Common myeloid progenitor, CD34-positive (primary cell): ENCODE measurements around the gene CACNA1H.
"Not testable (repeated sequence)": the region's sequence is repeated elsewhere in the genome, so short reads cannot be mapped to it uniquely, and the experiment has no call there.

Experiments
- CTCF ChIA-PET: fragments of 350-600 bp; sonication (Branson Sonifier 250); formaldehyde crosslinking; loops from one replicate; lab custom pipeline; 2021; ENCODE audit warnings: antibody characterized with exemption; lab: Charles Lee
- POLR2A ChIA-PET: fragments of 350-600 bp; sonication (Branson Sonifier 250); formaldehyde crosslinking; loops from one replicate; lab custom pipeline; 2021; ENCODE audit warnings: antibody characterized with exemption; lab: Charles Lee
- DNase-seq, 3 donors: peaks; one replicate each; pipeline versions ENCODE4 v3.0.0 to v3.0.0-alpha.2; 2013
- H3K27ac ChIP-seq, 2 experiments: 1 replicate in 1 of 2; 2 replicates in 1 of 2; pipeline ENCODE4 v1.7.0; 2013; ENCODE audit warnings: inconsistent platforms in 2 of 2, low read length in 2 of 2, mild to moderate bottlenecking in 2 of 2, low read depth in 1 of 2, moderate library complexity in 1 of 2; ENCODE audit not compliant: severe bottlenecking in 2 of 2, insufficient read depth in 1 of 2, poor library complexity in 1 of 2
- H3K27me3 ChIP-seq, 5 experiments: replicated peaks in 2 of 5; 1 replicate in 3 of 5; 2 replicates in 2 of 5; pipeline versions ENCODE4 v1.6.1 to v1.7.0; 2013; ENCODE audit warnings: low read length in 4 of 5, mild to moderate bottlenecking in 2 of 5, moderate library complexity in 2 of 5, inconsistent platforms in 1 of 5; ENCODE audit not compliant: insufficient read depth in 5 of 5, control insufficient read depth in 4 of 5
- H3K36me3 ChIP-seq, 4 experiments: 1 replicate in 2 of 4; 2 replicates in 2 of 4; pipeline versions ENCODE4 v1.6.1 to v1.7.0; 2013; ENCODE audit warnings: low read length in 3 of 4, control low read depth in 1 of 4, mild to moderate bottlenecking in 1 of 4; ENCODE audit not compliant: control insufficient read depth in 4 of 4, insufficient read depth in 4 of 4
- H3K4me1 ChIP-seq, 4 experiments: 1 replicate in 3 of 4; 2 replicates in 1 of 4; pipeline versions ENCODE4 v1.6.1 to v1.7.1; 2013; ENCODE audit warnings: low read length in 3 of 4, mild to moderate bottlenecking in 3 of 4, control low read depth in 1 of 4, inconsistent platforms in 1 of 4, moderate library complexity in 1 of 4; ENCODE audit not compliant: control insufficient read depth in 4 of 4, insufficient read depth in 4 of 4; ENCODE audit errors: control extremely low read depth in 1 of 4
- H3K4me3 ChIP-seq, 7 experiments: 1 replicate in 4 of 7; 2 replicates in 3 of 7; pipeline versions ENCODE4 v1.5.1 to v1.7.0; 2013; ENCODE audit warnings: mild to moderate bottlenecking in 7 of 7, low read length in 6 of 7, moderate library complexity in 6 of 7, inconsistent platforms in 2 of 7, low read depth in 2 of 7, control low read depth in 1 of 7; ENCODE audit not compliant: insufficient read depth in 4 of 7, control insufficient read depth in 1 of 7; ENCODE audit errors: extremely low read depth in 1 of 7
- H3K9me3 ChIP-seq, 5 experiments: 1 replicate in 4 of 5; 2 replicates in 1 of 5; pipeline versions ENCODE4 v1.6.1 to v1.7.1; 2013; ENCODE audit warnings: low read length in 4 of 5, mild to moderate bottlenecking in 2 of 5, inconsistent platforms in 1 of 5, low read depth in 1 of 5, moderate library complexity in 1 of 5; ENCODE audit not compliant: control insufficient read depth in 4 of 5, insufficient read depth in 2 of 5; ENCODE audit errors: control extremely low read depth in 1 of 5
- WGBS: methylation state at CpG from one replicate; pipeline ENCODE4 v1.1.5; 2013; ENCODE audit not compliant: insufficient coverage; 5-methylcytosine and 5-hydroxymethylcytosine counted together

Gene CACNA1H

GRCh38 chr16:1222553-1223354, 69.8 kb downstream of the CACNA1H start:
- no peaks in the 10 kb centered on the region for H3K4me1 ChIP-seq
- H3K27me3 ChIP-seq = no peaks in the 10 kb centered on the region
- no peaks in the 10 kb centered on the region for H3K9me3 ChIP-seq
- ChIA-PET CTCF (no interaction called here), POLR2A (no interaction called here)
- H3K36me3 ChIP-seq = no peaks in the 10 kb centered on the region
- DNase-seq = no peak
- WGBS = 83% methylated on average over 24 of the region's 25 CpGs
- no peak overlapping the region for H3K27ac ChIP-seq
- no peak overlapping the region for H3K4me3 ChIP-seq

GRCh38 chr16:1223355-1224214, 70.7 kb downstream of the CACNA1H start:
- H3K4me1 ChIP-seq = no peaks in the 10 kb centered on the region
- DNase-seq = no peak
- H3K27ac ChIP-seq = no peak overlapping the region
- H3K4me3 ChIP-seq = no peak overlapping the region
- CTCF ChIA-PET = no interaction called here
- POLR2A ChIA-PET = no interaction called here
- no peaks in the 10 kb centered on the region for H3K9me3 ChIP-seq
- WGBS = 94% methylated on average over 27 of the region's 38 CpGs
- H3K27me3 ChIP-seq = no peaks in the 10 kb centered on the region
- no peaks in the 10 kb centered on the region for H3K36me3 ChIP-seq

GRCh38 chr16:1224558-1224957, 71.7 kb downstream of the CACNA1H start:
- Histone ChIP-seq H3K36me3 (no peaks in the 10 kb centered on the region), H3K27ac (no peak overlapping the region), H3K4me1 (no peaks in the 10 kb centered on the region), H3K4me3 (no peak overlapping the region), H3K9me3 (no peaks in the 10 kb centered on the region), H3K27me3 (no peaks in the 10 kb centered on the region)
- POLR2A ChIA-PET = no interaction called here
- WGBS = 100% methylated on average over 6 of the region's 9 CpGs
- DNase-seq = no peak
- CTCF ChIA-PET = no interaction called here

- ChIA-PET CTCF (no interaction called here), POLR2A (no interaction called here)
- Histone ChIP-seq H3K36me3 (no peaks in the 10 kb centered on the region), H3K4me1 (no peaks in the 10 kb centered on the region), H3K27ac (no peak within 1 kb of the TSS), H3K27me3 (no peaks in the 10 kb centered on the region), H3K9me3 (no peaks in the 10 kb centered on the region), H3K4me3 (no peak within 1 kb of the TSS)
- 93% methylated on average over 4 of the region's 10 CpGs for WGBS
- no peak for DNase-seq
Measured at GRCh38 chr16:1225051-1225451, 72.1 kb downstream of the CACNA1H start, which contains the start of gene TPSG1. Gene TPSG1, minus strand, starts transcription at chr16:1225268. Its CDS starts 16 bp downstream, at chr16:1225252.

GRCh38 chr16:1225728-1226311, 72.9 kb downstream of the CACNA1H start:
- CTCF ChIA-PET, H3K4me1 ChIP-seq, POLR2A ChIA-PET, H3K27ac ChIP-seq, H3K9me3 ChIP-seq, DNase-seq, H3K4me3 ChIP-seq, H3K36me3 ChIP-seq, H3K27me3 ChIP-seq: not testable (repeated sequence)
- WGBS = 60% methylated on average over 8 of the region's 24 CpGs

- H3K36me3 ChIP-seq, H3K4me1 ChIP-seq, H3K27ac ChIP-seq, DNase-seq, POLR2A ChIA-PET, CTCF ChIA-PET, H3K9me3 ChIP-seq, H3K4me3 ChIP-seq, H3K27me3 ChIP-seq: not testable (repeated sequence)
- WGBS = 49% methylated on average over 6 of the region's 14 CpGs
Measured at GRCh38 chr16:1226692-1227091, 73.8 kb downstream of the CACNA1H start.

GRCh38 chr16:1228227-1228626, 75.3 kb downstream of the CACNA1H start:
- H3K4me3 ChIP-seq, H3K27ac ChIP-seq, CTCF ChIA-PET, H3K36me3 ChIP-seq, POLR2A ChIA-PET, H3K9me3 ChIP-seq, DNase-seq, H3K27me3 ChIP-seq, H3K4me1 ChIP-seq: not testable (repeated sequence)
- WGBS = 100% methylated on average over 2 of the region's 7 CpGs
